GM06990 (cell line): Measurements from ENCODE around the gene TMEM59.

Experiments
- DNase-seq: peaks from one replicate; pipeline ENCODE4 v3.0.0-alpha.2; 2011; ENCODE audit not compliant: insufficient read length; ENCODE audit errors: extremely low read depth
- H3K27me3 ChIP-seq: replicated peaks from 2 replicates; pipeline ENCODE4 v1.6.0; 2011; ENCODE audit warnings: low read length; ENCODE audit not compliant: control insufficient read depth, insufficient read depth
- H3K36me3 ChIP-seq: 2 replicates; pipeline ENCODE4 v1.5.1; 2011; ENCODE audit warnings: low read length; ENCODE audit not compliant: control insufficient read depth, insufficient read depth
- H3K4me3 ChIP-seq: replicated peaks from 2 replicates; pipeline ENCODE4 v1.5.1; 2011; ENCODE audit warnings: low read depth, mild to moderate bottlenecking, control low read depth, low read length
- CTCF ChIP-seq: IDR thresholded peaks from 2 replicates; pipeline ENCODE4 v1.5.1; 2011; ENCODE audit warnings: low read length, control low read depth, mild to moderate bottlenecking, inconsistent platforms; ENCODE audit not compliant: insufficient read depth, poor library complexity, severe bottlenecking

Gene TMEM59

GRCh38 chr1:53987880-53988279 is 65.1 kb downstream of the TMEM59 start:
- no peaks in the 10 kb centered on the region for H3K27me3 ChIP-seq
- H3K36me3 ChIP-seq: no peaks in the 10 kb centered on the region
- no peak overlapping the region for H3K4me3 ChIP-seq
- DNase-seq: no peak
- no peak for TF ChIP-seq CTCF

GRCh38 chr1:53986458-53986857 is 66.5 kb downstream of the TMEM59 start:
- Histone ChIP-seq H3K27me3 (no peaks in the 10 kb centered on the region), H3K36me3 (no peaks in the 10 kb centered on the region), H3K4me3 (no peak overlapping the region)
- no peak for TF ChIP-seq CTCF
- DNase-seq: no peak

- no peaks in the 10 kb centered on the region for H3K36me3 ChIP-seq
- no peak for TF ChIP-seq CTCF
- H3K4me3 ChIP-seq: no peak overlapping the region
- no peaks in the 10 kb centered on the region for H3K27me3 ChIP-seq
- DNase-seq: no peak
Observed at GRCh38 chr1:53984726-53985125, 68.3 kb downstream of the TMEM59 start.

GRCh38 chr1:53982763-53983104 is 70.3 kb downstream of the TMEM59 start:
- DNase-seq: no peak
- no peak overlapping the region for H3K4me3 ChIP-seq

GRCh38 chr1:53982034-53982762 is 70.8 kb downstream of the TMEM59 start:
- no peak for TF ChIP-seq CTCF
- no peaks in the 10 kb centered on the region for H3K36me3 ChIP-seq
- no peak overlapping the region for H3K4me3 ChIP-seq
- H3K27me3 ChIP-seq: no peaks in the 10 kb centered on the region
- DNase-seq: no peak

More at GRCh38 chr1:53982763-53983104, 70.3 kb downstream of the TMEM59 start:
- no peaks in the 10 kb centered on the region for H3K36me3 ChIP-seq
- no peak for TF ChIP-seq CTCF
- no peaks in the 10 kb centered on the region for H3K27me3 ChIP-seq

- Histone ChIP-seq H3K36me3 (no peaks in the 10 kb centered on the region), H3K27me3 (no peaks in the 10 kb centered on the region), H3K4me3 (no peak overlapping the region)
- no peak for TF ChIP-seq CTCF
- DNase-seq: no peak
Observed at GRCh38 chr1:53981220-53981619, 71.8 kb downstream of the TMEM59 start.
